ENCODE results near the gene GFI1.

Gene GFI1

GRCh38 chr1:92476071-92476631 is 10.6 kb downstream of the GFI1 start:
- no peak overlapping the region for H3K4me3 ChIP-seq (ENCODE audit: low read depth, low read length)
- no peak for TF ChIP-seq CTCF (conservative IDR thresholded peaks at IDR 0.05; ENCODE audit: low read depth, low read length)
- no peak for DNase-seq (ENCODE audit: low read depth)

GRCh38 chr1:92475029-92475428 is 11.7 kb downstream of the GFI1 start:
- H3K4me3 ChIP-seq (ENCODE audit: low read depth, low read length) = no peak overlapping the region
- TF ChIP-seq CTCF (conservative IDR thresholded peaks at IDR 0.05; ENCODE audit: low read depth, low read length) = no peak
- no peak for DNase-seq (ENCODE audit: low read depth)

GRCh38 chr1:92473781-92474495 is 12.8 kb downstream of the GFI1 start:
- TF ChIP-seq CTCF (conservative IDR thresholded peaks at IDR 0.05; ENCODE audit: low read depth, low read length) = no peak
- no peak for DNase-seq (ENCODE audit: low read depth)

GRCh38 chr1:92470216-92470615 is 16.5 kb downstream of the GFI1 start:
- TF ChIP-seq CTCF (conservative IDR thresholded peaks at IDR 0.05; ENCODE audit: low read depth, low read length) = no peak
- DNase-seq (ENCODE audit: low read depth) = no peak
- no peak overlapping the region for H3K4me3 ChIP-seq (ENCODE audit: low read depth, low read length)

More at GRCh38 chr1:92473781-92474495, 12.8 kb downstream of the GFI1 start:
- no peak overlapping the region for H3K4me3 ChIP-seq (ENCODE audit: low read depth, low read length)

- no peak for TF ChIP-seq CTCF (conservative IDR thresholded peaks at IDR 0.05; ENCODE audit: low read depth, low read length)
- H3K4me3 ChIP-seq (ENCODE audit: low read depth, low read length) = no peak overlapping the region
- DNase-seq (ENCODE audit: low read depth) = no peak
These were observed 19.9 kb downstream of the GFI1 start for GRCh38 chr1:92466683-92467352.

- DNase-seq (ENCODE audit: low read depth) = no peak
- TF ChIP-seq CTCF (conservative IDR thresholded peaks at IDR 0.05; ENCODE audit: low read depth, low read length) = no peak
- H3K4me3 ChIP-seq (ENCODE audit: low read depth, low read length) = no peak overlapping the region
These were observed 21.5 kb downstream of the GFI1 start for GRCh38 chr1:92465256-92465647.
